ACHN (cell line): Measurements from ENCODE around the gene PTH2R.
"Not testable (repeated sequence)": the region's sequence is repeated elsewhere in the genome, so short reads cannot be mapped to it uniquely, and the experiment has no call there.

Source experiments
- DNase-seq: peaks from one replicate; pipeline ENCODE4 v3.0.0-alpha.2; 2015
- in situ Hi-C: cut with HindIII; loops from 2 replicates; pipeline ENCODE4 v1.10.0; 2017; ENCODE audit warnings: low sequenced_read_pairs, low pct_ligation_motif_present, low pct_unique_long_range_greater_than_20kb

PTH2R gene, protein sequence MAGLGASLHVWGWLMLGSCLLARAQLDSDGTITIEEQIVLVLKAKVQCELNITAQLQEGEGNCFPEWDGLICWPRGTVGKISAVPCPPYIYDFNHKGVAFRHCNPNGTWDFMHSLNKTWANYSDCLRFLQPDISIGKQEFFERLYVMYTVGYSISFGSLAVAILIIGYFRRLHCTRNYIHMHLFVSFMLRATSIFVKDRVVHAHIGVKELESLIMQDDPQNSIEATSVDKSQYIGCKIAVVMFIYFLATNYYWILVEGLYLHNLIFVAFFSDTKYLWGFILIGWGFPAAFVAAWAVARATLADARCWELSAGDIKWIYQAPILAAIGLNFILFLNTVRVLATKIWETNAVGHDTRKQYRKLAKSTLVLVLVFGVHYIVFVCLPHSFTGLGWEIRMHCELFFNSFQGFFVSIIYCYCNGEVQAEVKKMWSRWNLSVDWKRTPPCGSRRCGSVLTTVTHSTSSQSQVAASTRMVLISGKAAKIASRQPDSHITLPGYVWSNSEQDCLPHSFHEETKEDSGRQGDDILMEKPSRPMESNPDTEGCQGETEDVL

DNA sequence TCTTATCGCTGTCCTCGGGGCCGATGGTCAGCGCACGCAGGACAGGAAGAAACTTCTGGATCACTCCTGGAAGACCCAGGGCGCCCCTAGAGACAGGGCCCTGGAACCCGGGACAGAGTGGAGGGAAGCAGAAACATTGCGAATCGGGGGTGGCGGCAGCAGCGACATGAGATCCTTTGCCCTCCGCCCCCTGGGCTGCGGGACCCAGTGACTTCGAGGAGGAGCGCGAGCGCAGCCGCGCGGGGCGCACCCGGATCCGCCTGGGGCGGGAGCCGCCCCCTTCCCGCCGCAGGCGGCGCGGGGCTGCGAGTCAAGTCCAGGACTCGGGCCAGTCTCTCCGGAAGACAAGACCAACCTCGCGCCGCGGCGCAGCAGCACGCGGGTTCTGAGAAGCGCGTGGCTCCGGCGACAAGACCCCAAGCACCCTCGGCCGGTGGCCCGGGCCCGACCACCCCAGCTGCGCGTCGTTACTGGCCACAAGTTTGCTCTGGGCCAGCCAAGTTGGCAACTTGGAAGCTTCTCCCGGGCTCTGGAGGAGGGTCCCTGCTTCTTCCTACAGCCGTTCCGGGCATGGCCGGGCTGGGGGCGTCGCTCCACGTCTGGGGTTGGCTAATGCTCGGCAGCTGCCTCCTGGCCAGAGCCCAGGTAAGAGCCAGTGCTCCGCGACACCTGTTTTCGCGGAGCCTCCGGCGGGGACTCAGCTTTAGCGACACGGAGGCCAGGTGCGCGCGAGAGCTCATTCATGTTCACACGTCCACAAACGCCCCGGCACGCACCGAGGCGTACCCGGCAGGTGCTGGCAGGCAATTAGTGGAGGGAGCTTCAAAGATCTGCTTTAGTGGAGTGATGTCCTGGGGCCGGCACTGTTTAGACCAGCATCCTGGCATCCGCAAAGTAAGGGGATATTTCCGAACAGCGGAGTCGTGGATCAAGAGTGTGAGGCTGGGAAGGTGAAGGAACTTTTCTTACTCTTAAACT lies at the start of gene PTH2R:
Gene PTH2R, plus strand, starts transcription at position 319 of the 978 bp plus-strand sequence. Its CDS starts 252 bp downstream, at position 571.
- in situ Hi-C loops: no loop called here
- no peak for DNase-seq

DNA sequence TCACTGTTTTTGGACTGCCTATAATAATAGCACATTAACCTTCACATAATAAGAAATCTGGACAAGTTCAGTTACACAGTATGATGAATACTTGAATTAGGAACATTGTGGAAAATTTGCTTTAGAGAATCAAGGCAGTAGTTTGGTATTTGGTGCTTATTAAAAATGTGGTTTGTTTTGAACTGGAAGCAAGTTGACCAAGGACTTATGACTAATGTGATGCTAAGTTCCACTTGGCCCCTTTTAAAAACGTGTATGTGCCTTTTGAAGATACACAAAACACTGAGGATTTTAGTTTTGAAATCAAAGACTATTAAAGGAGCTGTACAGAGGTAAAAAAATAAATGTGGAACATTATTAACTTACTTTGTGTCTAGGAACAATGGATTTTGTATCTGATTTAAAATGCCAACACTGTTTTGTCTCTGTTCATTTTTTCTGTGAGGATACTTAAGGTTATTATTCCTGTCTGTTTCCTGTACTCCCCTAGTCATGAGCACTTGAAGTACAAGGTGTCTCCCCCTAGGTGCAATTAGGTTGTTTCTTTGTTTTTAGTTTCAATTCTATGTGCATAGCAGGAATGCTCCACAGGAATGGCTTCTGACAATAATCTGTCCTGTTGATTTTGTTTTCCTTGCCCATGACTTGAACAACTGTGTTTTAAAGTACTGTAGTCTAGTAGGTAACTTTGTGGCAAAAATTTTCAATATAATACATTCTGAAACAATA lies 49.6 kb upstream of the PTH2R start:
- in situ Hi-C loops: no loop called here
- peak; percentile 16 for DNase-seq

DNA sequence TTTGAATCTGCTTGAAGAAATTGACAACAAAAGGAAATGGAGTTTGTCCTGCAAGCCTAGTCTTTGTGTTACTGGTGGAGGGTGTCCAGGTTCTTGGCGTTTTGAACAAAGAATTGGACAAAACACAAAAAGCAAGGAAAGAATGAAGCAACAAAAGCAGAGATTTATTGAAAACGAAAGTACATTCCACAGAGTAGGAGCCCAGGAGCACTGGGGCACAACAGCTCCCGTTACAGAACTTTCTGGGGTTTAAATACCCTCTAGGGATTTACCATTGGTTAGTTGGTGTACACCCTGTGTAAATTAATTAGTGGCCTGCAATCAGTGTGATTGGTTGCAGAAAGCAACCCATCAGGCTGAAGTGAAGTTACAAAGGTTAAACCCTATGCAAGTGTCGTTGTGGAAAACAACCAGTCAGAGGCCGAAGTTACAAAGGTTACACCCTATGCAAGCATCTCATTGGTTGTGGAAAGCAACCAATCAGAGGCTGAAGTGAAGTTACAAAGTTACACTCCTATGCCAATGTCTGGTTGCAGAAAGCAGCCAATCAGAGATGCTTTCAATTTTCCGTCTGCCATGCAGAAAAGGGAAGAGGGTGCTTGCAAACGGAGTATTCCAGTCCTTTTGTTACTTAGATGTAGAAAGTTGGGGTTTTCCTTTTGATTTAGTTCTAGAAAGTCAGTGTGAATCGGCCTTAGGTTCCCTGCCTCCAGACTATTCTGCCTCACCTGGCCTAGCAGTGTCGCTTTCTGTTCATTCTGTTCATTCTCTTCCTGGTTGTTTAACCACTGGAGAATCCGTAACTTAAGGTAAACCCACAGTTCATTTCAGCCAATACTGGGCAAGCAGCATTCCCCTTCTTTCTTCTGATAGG lies 47.6 kb upstream of the PTH2R start:
- in situ Hi-C loops: no loop called here
- DNase-seq: no peak

DNA sequence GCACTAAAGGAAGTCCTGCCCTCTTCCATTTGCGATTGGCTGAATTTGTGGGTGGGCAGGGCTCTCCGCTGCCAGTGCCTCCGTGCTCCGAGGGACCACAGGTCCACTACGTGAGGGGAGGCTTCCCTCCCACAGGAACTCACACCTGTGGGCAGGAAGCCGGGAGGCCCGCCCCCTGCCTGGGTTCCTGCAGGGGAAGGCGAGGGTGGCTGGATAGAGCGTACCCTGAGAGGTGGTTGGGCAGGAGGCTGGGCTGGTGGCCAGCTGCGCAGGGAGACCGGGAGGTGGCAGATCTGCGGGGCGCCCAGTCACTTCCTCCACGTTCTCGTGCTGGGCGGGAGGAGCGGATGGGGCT lies 47.0 kb upstream of the PTH2R start:
- no peak for DNase-seq
- in situ Hi-C loops: no loop called here

DNA sequence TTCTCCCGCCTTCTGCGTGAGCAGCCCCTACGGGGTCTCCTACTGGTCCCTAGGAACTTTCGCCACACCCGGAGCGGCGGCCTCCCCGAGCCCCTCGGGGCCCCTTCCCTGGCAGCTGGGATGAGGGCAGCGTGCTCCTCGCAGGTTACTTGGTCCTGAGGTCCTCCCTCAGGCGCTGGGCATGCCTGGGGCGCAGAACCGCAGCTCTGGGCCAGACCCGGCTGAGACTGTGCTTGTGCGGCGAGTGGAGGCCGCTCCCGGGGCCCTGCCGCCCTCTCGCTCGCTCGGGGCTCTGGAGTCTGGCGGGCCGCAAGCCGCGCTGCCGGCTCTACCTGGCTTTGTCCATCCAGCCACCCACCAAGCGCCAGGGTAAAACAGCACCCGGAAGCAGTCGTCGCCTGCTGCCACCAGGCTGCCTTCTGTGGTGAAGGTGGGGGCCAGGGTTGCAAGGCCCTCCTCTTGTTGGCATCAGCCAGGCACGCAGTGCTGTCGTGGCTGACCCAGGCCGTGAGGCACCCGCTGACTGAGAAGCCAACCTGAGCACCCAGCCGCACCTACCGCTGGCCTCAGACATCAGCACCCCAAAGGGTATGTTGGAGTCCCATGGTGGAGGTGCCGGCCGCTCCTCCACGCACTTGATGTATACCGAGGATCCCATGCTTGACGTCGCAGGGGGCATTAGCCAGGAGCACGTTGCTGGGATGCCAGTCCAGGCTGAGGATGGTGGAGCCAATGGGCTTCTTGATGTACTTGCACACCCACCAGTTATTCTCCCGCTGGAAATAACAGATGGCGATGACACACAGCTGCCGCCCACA lies 46.1 kb upstream of the PTH2R start:
- in situ Hi-C loops: no loop called here
- no peak for DNase-seq

DNA sequence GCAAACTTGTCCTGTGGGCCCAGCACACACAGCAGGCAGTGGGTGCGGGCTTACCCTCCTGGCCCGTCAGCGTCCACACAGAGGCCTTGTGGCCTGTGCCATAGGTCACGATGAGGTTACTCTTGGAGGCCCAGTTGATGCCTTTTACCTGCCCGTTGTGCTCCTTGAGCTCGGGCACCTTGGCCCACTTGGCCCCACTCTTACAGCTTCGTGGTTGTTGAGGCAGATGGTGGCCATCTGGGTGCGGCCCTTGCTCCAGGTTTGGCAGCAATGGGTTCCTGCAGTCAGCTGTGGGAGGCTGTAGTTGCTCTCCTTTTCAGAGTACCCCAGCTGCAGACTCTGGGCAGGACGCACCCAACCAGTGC lies 45.5 kb upstream of the PTH2R start:
- DNase-seq: no peak
- in situ Hi-C loops: no loop called here

DNA sequence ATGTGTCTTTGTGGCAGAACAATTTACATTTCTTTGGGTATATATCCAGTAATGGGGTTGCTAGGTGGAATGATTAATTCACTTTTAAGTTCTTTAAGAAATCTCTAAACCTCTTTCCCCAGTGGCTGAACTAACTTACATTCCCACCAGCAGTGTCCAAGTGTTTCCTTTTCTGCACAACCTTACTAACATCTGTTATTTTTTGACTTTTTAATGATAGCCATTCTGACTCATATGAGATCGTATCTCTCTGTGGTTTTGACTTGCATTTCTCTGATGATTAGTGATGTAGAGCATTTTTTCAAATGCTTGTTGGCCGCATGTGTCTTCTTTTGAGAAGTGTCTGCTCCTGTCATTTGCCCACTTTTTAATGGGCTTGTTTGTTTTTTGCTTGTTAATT lies 43.1 kb upstream of the PTH2R start:
- in situ Hi-C loops: no loop called here
- DNase-seq: peak; percentile 73

DNA sequence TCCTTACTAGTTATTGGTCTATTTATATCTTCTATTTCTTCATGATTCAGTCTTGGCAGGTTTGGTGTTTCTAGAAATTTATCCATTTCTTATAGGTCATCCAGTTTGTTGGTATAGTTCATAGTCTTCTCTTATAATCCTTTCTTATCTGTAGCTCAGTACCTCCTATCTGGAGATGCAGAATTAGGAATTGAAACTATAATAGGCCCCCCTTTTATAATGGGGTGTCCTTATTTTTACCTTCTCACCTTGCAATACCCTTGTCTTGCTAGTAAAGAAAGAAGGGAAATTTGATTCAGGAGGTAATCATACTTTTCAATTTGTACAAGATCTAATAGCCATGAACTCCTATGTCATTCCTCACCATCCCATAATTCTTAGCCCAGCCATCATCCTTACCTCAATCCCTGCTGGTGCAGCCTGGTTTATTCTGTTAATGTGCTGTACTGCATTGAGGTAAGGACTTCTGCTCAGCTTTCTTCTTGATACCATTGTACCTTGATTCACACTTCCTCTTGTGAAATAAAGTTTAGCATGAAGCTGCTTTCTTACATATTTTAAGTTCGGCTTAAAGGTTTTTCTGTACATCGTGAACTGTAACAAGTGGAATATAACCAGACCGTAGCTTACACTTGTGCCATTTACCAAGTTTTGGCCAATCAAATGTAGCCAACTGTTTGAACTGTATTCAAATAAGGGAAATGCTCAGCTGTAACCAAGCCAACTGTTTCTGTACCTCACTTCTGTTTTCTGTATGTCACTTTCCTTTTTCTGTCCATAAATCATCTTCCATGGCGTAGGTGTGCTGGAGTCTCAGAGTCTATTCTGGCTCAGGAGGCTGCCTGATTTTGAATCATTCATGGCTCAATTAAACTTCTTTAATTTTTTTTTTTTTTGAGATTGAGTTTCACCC lies 40.1 kb upstream of the PTH2R start:
- in situ Hi-C loops: no loop called here
- DNase-seq: no peak

DNA sequence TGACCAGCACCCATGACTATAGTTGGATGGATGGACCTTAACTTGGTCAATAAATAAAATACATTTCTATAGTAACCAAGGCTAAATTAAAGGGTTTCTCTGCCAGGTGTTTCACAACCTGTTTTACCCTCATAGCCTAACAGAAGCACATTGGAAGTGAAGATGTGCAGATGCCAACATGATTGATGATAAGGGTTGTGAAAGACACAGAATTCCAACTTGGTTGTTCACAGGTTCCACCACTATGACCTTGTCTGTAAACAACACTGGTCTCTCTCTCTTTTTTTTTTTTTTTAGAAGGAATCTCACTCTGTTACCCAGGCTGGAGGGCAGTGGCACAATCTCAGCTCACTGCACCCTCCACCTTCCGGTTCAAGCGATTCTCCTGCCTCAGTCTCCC lies 37.5 kb upstream of the PTH2R start:
- peak; percentile 12 for DNase-seq
- in situ Hi-C loops: no loop called here

DNA sequence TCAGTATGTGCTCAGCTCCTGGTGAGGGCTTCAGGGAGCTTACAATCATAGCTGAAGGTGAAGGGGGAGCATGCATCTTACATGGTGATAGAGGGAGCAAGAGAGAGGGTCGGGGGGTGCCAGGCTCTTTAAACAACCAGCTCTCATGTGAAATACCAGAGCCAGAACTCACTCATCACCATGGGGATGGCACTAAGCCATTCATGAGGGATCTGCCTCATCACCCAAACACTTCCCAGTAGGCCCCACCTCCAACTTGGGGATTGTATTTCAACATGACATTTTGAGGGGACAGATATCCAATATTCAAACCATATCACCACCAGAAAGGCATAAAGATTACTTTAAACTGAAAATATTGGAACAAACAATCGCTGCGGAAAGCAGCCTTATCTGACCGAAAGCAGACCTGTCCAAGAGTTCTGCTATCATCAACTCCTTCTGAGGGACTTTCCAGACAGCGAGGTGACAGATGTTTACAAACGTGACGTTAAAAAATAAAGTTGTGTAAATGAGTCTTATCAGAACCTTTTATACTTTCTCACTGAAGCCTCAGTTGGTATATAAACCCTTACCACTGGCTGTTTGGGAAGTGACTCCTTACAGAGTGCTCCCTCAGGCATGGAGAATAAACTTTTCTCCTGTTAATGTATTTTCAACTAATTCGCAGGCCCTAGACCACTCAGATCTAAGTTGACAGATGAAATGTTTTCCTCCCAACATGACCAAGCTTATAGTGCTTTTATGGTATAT lies 35.5 kb upstream of the PTH2R start:
- in situ Hi-C loops: no loop called here
- no peak for DNase-seq

DNA sequence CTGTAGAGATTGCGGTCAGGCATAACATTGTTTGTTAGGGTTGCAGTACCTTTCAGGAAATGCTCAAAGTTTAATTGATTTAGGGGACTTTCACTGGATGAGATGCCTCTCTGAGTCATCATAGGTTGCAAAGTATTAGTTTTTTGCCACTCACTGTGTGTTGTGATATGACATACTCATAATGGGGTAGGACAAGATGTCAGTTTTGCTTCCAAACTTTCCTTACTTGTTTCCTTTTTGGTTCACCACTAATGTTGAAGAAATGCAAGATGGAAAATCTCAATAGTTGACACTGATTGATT lies 35.0 kb upstream of the PTH2R start:
- in situ Hi-C loops: no loop called here
- DNase-seq: no peak

DNA sequence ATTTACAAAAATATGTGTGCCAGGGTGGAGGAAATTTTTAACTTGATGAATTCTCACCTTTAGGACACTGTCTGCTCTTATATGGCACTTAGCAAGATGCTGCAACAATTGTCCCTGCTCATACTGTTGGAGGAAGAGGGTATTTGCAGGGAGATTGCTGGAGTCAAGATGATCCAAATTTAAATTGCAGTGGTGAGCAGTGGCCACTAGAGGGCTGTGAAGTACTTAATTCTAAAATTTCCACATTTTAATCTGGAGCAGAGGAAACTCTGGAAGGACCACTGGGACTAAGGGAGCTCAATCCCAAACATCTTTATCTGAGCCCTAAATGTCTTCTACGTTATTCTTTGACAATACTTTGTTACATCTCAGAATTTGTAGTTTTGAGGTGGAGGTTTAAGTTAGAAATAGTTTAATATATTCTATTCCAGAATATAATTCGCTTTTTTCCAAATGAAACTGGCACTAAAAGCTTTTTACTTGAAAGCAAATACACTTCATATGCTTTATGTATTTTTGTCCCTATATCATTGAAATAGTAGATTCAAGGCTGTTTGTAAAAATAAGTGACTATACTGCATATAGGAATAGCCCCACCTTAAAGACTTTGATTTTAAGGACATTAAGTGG lies 33.0 kb upstream of the PTH2R start:
- in situ Hi-C loops: no loop called here
- peak; percentile 65 for DNase-seq

DNA sequence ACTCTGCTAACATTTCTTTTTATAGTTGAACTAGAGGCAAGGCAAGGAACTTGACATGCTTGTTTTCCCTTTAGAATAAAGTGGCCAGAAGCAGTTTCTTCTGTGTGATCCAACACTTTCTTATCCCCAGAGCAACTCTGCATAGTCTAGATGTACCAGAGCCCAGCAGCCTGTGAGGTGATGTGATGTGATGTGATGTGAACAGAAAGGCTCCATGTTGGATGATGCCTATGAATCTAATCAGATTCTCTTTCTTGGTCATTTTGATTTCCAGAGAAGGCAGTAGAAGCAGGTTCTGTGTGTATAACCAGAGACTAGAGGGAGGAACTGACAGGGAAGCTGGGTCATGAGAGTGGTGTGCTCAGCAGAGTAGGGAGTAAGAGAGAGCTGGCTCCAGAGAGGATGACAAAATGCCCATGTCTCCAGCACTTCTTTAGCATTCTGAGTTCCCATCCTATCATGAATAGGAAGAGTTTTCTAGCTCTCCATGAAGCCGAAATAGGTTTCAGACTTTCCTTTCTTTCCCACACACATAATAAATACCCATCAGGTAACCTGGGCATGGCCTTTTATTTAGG lies 31.0 kb upstream of the PTH2R start:
- DNase-seq: no peak
- in situ Hi-C loops: no loop called here

DNA sequence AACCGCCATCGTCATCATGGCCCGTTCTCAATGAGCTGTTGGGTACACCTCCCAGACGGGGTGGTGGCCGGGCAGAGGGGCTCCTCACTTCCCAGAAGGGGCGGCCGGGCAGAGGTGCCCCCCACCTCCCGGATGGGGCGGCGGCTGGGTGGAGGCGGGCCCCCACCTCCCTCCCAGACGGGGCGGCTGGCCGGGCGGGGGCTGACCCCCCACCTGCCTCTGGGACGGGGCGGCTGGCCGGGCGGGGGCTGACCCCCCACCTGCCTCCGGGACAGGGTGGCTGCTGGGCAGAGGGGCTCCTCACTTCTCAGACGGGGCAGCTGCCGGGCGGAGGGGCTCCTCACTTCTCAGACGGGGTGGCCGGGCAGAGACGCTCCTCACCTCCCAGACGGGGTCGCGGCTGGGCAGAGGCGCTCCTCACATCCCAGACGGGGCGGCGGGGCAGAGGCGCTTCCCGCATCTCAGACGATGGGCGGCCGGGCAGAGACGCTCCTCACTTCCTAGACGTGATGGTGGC lies 29.2 kb upstream of the PTH2R start:
- in situ Hi-C loops, DNase-seq: not testable (repeated sequence)

DNA sequence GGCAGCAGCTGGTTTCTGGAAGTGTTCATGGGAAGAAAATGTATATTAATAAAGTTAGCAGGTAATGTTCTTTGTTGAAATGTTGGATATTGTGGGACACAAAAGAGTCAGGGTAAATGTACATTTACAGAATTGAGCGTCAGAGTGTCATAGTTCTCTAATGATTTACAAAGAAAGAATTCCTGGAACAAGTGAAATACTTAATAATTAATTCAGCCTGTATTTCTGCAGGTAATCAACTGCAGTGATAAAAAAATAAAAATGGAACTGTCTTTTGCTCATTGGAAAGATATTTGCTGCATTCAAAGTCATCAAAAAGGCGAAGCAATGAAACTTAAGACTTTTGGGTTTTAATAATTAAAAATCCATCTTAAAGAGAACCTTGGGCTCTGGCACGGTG lies 27.4 kb upstream of the PTH2R start:
- in situ Hi-C loops: no loop called here
- DNase-seq: no peak
